GM13976 (cell line): ENCODE data around the gene RETREG3.
"Not testable (repeated sequence)": the region's sequence is repeated elsewhere in the genome, so short reads cannot be mapped to it uniquely, and the experiment has no call there.

Source experiments
- DNase-seq: peaks from one replicate; pipeline ENCODE4 v3.0.0; 2012; ENCODE audit warnings: low spot score
- CTCF ChIP-seq: IDR thresholded peaks from 2 replicates; pipeline ENCODE4 v1.5.1; 2012; ENCODE audit warnings: borderline replicate concordance, mild to moderate bottlenecking; ENCODE audit not compliant: insufficient read depth; ENCODE audit errors: extremely low read depth, missing control alignments, control extremely low read depth
- in situ Hi-C: fragments of 300-500 bp; cut with MboI; formaldehyde crosslinking; loops from one replicate; pipeline ENCODE4 v1.12.0; 2022; ENCODE audit warnings: low sequenced_read_pairs, mixed read lengths, inconsistent platforms; ENCODE audit not compliant: unreplicated experiment

The RETREG3 gene

GRCh38 chr17:42544874-42545283 lies 64.3 kb downstream of the RETREG3 start:
- no peak for TF ChIP-seq CTCF
- DNase-seq: no peak
- in situ Hi-C loops: no loop called here

GRCh38 chr17:42543190-42544079 lies 65.7 kb downstream of the RETREG3 start:
- TF ChIP-seq CTCF: no peak
- no peak for DNase-seq
- in situ Hi-C loops: no loop called here

GRCh38 chr17:42541041-42541833 lies 67.9 kb downstream of the RETREG3 start:
- no peak for DNase-seq
- in situ Hi-C loops: no loop called here
- TF ChIP-seq CTCF: no peak

- DNase-seq, in situ Hi-C loops: not testable (repeated sequence)
Measured at GRCh38 chr17:42540558-42540957, 68.6 kb downstream of the RETREG3 start.

- TF ChIP-seq CTCF: no peak
- in situ Hi-C loops: no loop called here
- DNase-seq: no peak
Measured at GRCh38 chr17:42538482-42538881, 70.7 kb downstream of the RETREG3 start.

- no peak for TF ChIP-seq CTCF
- DNase-seq: no peak
- in situ Hi-C loops: no loop called here
Measured at GRCh38 chr17:42537826-42538451, 71.2 kb downstream of the RETREG3 start.
